B cell (primary cell): ENCODE results near the gene SCUBE1. TPM values are rescaled to one million over a fixed set of nuclear protein-coding genes. Genes with fewer than 3 reads are reported as not detected.

Experiments used
- ATAC-seq: fragments of 200-7000 bp; cut with Tn5 transposase; one replicate; pipeline ENCODE4 v1.10.0; 2021; ENCODE audit warnings: low read depth, mild to moderate bottlenecking, moderate number of reproducible peaks, moderate library complexity
- CTCF ChIA-PET: fragments of 350-600 bp; sonication (Branson Sonifier 250); formaldehyde crosslinking; loops from one replicate; lab custom pipeline; 2021; ENCODE audit warnings: antibody characterized with exemption, inconsistent platforms; lab: Charles Lee
- POLR2A ChIA-PET: fragments of 350-600 bp; sonication (Branson Sonifier 250); formaldehyde crosslinking; loops from one replicate; lab custom pipeline; 2021; ENCODE audit warnings: antibody characterized with exemption; lab: Charles Lee
- DNase-seq: peaks from one replicate; pipeline ENCODE4 v3.0.0; 2013
- H2AFZ ChIP-seq: 2 replicates; pipeline ENCODE4 v1.6.1; 2012; ENCODE audit warnings: mild to moderate bottlenecking, low read depth, low read length; ENCODE audit not compliant: insufficient read depth, poor library complexity, severe bottlenecking
- H3K27ac ChIP-seq, 2 donors: 1 replicate in 1 of 2; 2 replicates in 1 of 2; pipeline ENCODE4 v1.5.1; 2012 to 2013; ENCODE audit warnings: low read length in 2 of 2, mild to moderate bottlenecking in 2 of 2, moderate library complexity in 1 of 2
- H3K27me3 ChIP-seq, 4 experiments: fragments of 200-600 bp in 1 of 4; sonication (generic) in 1 of 4; replicated peaks in 1 of 4; 1 replicate in 2 of 4; 2 replicates in 2 of 4; pipeline versions ENCODE4 v1.6.1 to v1.7.0; 2013 to 2016; ENCODE audit warnings: low read length in 3 of 4, mild to moderate bottlenecking in 2 of 4, mixed read lengths in 1 of 4, moderate library complexity in 1 of 4; ENCODE audit not compliant: insufficient read depth in 4 of 4, control insufficient read depth in 3 of 4; ENCODE audit errors: control extremely low read depth in 1 of 4
- H3K36me3 ChIP-seq, 2 experiments: replicated peaks in 1 of 2; 1 replicate in 1 of 2; 2 replicates in 1 of 2; pipeline versions ENCODE4 v1.6.1 to v1.7.1; 2013; ENCODE audit warnings: low read length in 1 of 2; ENCODE audit not compliant: insufficient read depth in 2 of 2, control insufficient read depth in 1 of 2; ENCODE audit errors: control extremely low read depth in 1 of 2, extremely low read depth in 1 of 2
- H3K4me1 ChIP-seq, 2 donors: fragments of 200-600 bp in 1 of 2; sonication (generic) in 1 of 2; 1 replicate in 1 of 2; 2 replicates in 1 of 2; pipeline versions ENCODE4 v1.5.1 to v1.6.1; 2013 to 2017; ENCODE audit warnings: low read length in 2 of 2; ENCODE audit not compliant: control insufficient read depth in 2 of 2, insufficient read depth in 2 of 2
- H3K4me2 ChIP-seq: replicated peaks from 2 replicates; pipeline ENCODE3; 2012; ENCODE audit warnings: mild to moderate bottlenecking, low read depth, low read length; ENCODE audit not compliant: poor library complexity, severe bottlenecking
- H3K4me3 ChIP-seq, 5 experiments: fragments of 200-600 bp in 1 of 5; sonication (generic) in 1 of 5; 1 replicate in 3 of 5; 2 replicates in 2 of 5; pipeline versions ENCODE4 v1.5.1 to v1.7.0; 2011 to 2016; ENCODE audit warnings: low read length in 4 of 5, mild to moderate bottlenecking in 4 of 5, low read depth in 2 of 5, control low read depth in 1 of 5, moderate library complexity in 1 of 5; ENCODE audit not compliant: insufficient read depth in 1 of 5; ENCODE audit errors: control extremely low read depth in 1 of 5, extremely low read depth in 1 of 5
- H3K79me2 ChIP-seq: fragments of 200-600 bp; sonication (generic); one replicate; pipeline ENCODE4 v1.6.0; 2016; ENCODE audit warnings: low read length; ENCODE audit not compliant: control insufficient read depth, insufficient read depth
- H3K9ac ChIP-seq: fragments of 200-600 bp; sonication (generic); 2 replicates; pipeline ENCODE4 v1.6.1; 2017; ENCODE audit warnings: mild to moderate bottlenecking, low read length, moderate library complexity
- H3K9me3 ChIP-seq, 3 donors: one replicate each; pipeline versions ENCODE4 v1.6.1 to v1.7.1; 2013; ENCODE audit warnings: low read length in 2 of 3; ENCODE audit not compliant: control insufficient read depth in 2 of 3, insufficient read depth in 1 of 3; ENCODE audit errors: control extremely low read depth in 1 of 3
- H4K20me1 ChIP-seq: 2 replicates; pipeline ENCODE4 v1.6.0; 2012; ENCODE audit warnings: mild to moderate bottlenecking, low read length; ENCODE audit not compliant: insufficient read depth, control insufficient read depth, poor library complexity, severe bottlenecking
- H3K27ac Mint-ChIP-seq: one replicate; pipeline ENCODE4 v1.8.0; 2021; ENCODE audit warnings: mixed read lengths
- H3K27me3 Mint-ChIP-seq: one replicate; pipeline ENCODE4 v1.8.0; 2021; ENCODE audit warnings: mixed read lengths
- H3K4me1 Mint-ChIP-seq: one replicate; pipeline ENCODE4 v1.8.0; 2021; ENCODE audit warnings: mixed read lengths
- H3K4me3 Mint-ChIP-seq: one replicate; pipeline ENCODE4 v1.8.0; 2021; ENCODE audit warnings: mixed read lengths
- H3K9me3 Mint-ChIP-seq: one replicate; pipeline ENCODE4 v1.8.0; 2022; ENCODE audit warnings: mixed read lengths; ENCODE audit not compliant: insufficient read depth
- CTCF ChIP-seq: fragments of 200-600 bp; IDR thresholded peaks from one replicate; pipeline ENCODE4 v1.8.0; 2022; ENCODE audit warnings: antibody characterized with exemption, mild to moderate bottlenecking
- EZH2 ChIP-seq: IDR thresholded peaks from 2 replicates; pipeline ENCODE4 v1.6.1; 2012; ENCODE audit warnings: borderline replicate concordance, low read depth, mild to moderate bottlenecking, moderate library complexity, low read length; ENCODE audit not compliant: insufficient read depth, poor library complexity, severe bottlenecking
- WGBS: methylation state at CpG from one replicate; pipeline ENCODE4 v1.1.5; 2013; ENCODE audit warnings: missing lambda C conversion rate; ENCODE audit not compliant: insufficient coverage; 5-methylcytosine and 5-hydroxymethylcytosine counted together
- intact Hi-C: fragments of 100-400 bp; cut with micrococcal nuclease; formaldehyde crosslinking; loops from one replicate; pipeline ENCODE4 v1.10.0; 2022
- polyA plus RNA-seq: library from polyadenylated mRNA; depleted of rRNA; stranded (reverse); fragments of >200 nt; gene quantifications from 2 replicates; pipeline ENCODE4 v1.2.3, GENCODE V29; 2012
- total RNA-seq, 2 donors: library from RNA; stranded (reverse); fragments of 120-200 nt in 1 of 2; gene quantifications; 1 replicate in 1 of 2; 2 replicates in 1 of 2; pipeline versions ENCODE4 v1.2.3 to v1.2.4, GENCODE V29; 2013 to 2022

Gene SCUBE1
- total and polyA plus RNA-seq, 2 donors (not counting 1 experiment from before 2014, with no cell fraction given) = not detected

- no peak overlapping the region for H3K4me3 Mint-ChIP-seq
- Histone ChIP-seq H3K9me3 (no peaks in the 10 kb centered on the region), H3K9ac (no peak overlapping the region), H3K4me2 (no peak overlapping the region), H3K36me3 (peaks cover 0 to 50% of the 10 kb centered on the region in 2 experiments), H3K27ac (no peak overlapping the region), H3K4me3 (no peak overlapping the region), H3K4me1 (no peaks in the 10 kb centered on the region), H2AFZ (no peak overlapping the region), H4K20me1 (no peaks in the 10 kb centered on the region), H3K79me2 (peaks cover under 1% of the 10 kb centered on the region), H3K27me3 (no peaks in the 10 kb centered on the region)
- ChIA-PET POLR2A (interaction anchor here (0.5 kb wide), 1 partner anchor 28 kb away, joined by 5 read pairs; no protein-coding TSS in a partner anchor), CTCF (no interaction called here)
- 91% methylated on average over 9 of the region's 9 CpGs for WGBS
- no peaks in the 10 kb centered on the region for H3K27me3 Mint-ChIP-seq
- intact Hi-C loops = no loop called here
- DNase-seq = no peak
- no peak for TF ChIP-seq CTCF
- no peak for TF ChIP-seq EZH2
- no peaks in the 10 kb centered on the region for H3K4me1 Mint-ChIP-seq
- no peak for ATAC-seq
- no peak overlapping the region for H3K27ac Mint-ChIP-seq
- H3K9me3 Mint-ChIP-seq = no peaks in the 10 kb centered on the region
Measured at GRCh38 chr22:43174941-43175531, 168.1 kb downstream of the SCUBE1 start.

GRCh38 chr22:43173976-43174720, 169.0 kb downstream of the SCUBE1 start:
- intact Hi-C loops = no loop called here
- H3K4me2 ChIP-seq = no peak overlapping the region
- no peaks in the 10 kb centered on the region for H3K79me2 ChIP-seq
- no peaks in the 10 kb centered on the region for H3K27me3 Mint-ChIP-seq
- POLR2A ChIA-PET = interaction anchor here (0.5 kb wide), 1 partner anchor 27 kb away, joined by 5 read pairs; no protein-coding TSS in a partner anchor
- H3K4me1 ChIP-seq = no peaks in the 10 kb centered on the region
- no peak overlapping the region for H3K4me3 ChIP-seq
- H3K4me1 Mint-ChIP-seq = no peaks in the 10 kb centered on the region
- no peaks in the 10 kb centered on the region for H4K20me1 ChIP-seq
- no peaks in the 10 kb centered on the region for H3K9me3 ChIP-seq
- peaks cover 0 to 47% of the 10 kb centered on the region in 2 experiments for H3K36me3 ChIP-seq
- no peak overlapping the region for H3K4me3 Mint-ChIP-seq
- TF ChIP-seq EZH2 (no peak), CTCF (no peak)
- DNase-seq = no peak
- 99% methylated on average over 39 of the region's 39 CpGs for WGBS
- CTCF ChIA-PET = interaction anchor here (0.5 kb wide), 1 partner anchor 913 kb away, joined by 3 read pairs; no protein-coding TSS in a partner anchor
- no peak overlapping the region for H3K27ac Mint-ChIP-seq
- H3K27me3 ChIP-seq = no peaks in the 10 kb centered on the region
- ATAC-seq = no peak
- no peak overlapping the region for H3K27ac ChIP-seq
- H2AFZ ChIP-seq = no peak overlapping the region
- H3K9me3 Mint-ChIP-seq = no peaks in the 10 kb centered on the region
- no peak overlapping the region for H3K9ac ChIP-seq
